H1 (cell line): ENCODE measurements around the gene PPM1K. TPM values are rescaled to one million over a fixed set of nuclear protein-coding genes. Genes with fewer than 3 reads are reported as not detected.
A peak's percentile ranks its signal among the peaks of the same experiment; 100 is the strongest.

Source experiments
- CTCF ChIA-PET: fragments of 300-600 bp; sonication (Branson Sonifier 250); formaldehyde crosslinking; loops from one replicate; lab custom pipeline; 2021; ENCODE audit not compliant: partially characterized antibody; lab: Charles Lee
- POLR2A ChIA-PET: fragments of 300-600 bp; sonication (Branson Sonifier 250); formaldehyde crosslinking; loops from one replicate; lab custom pipeline; 2021; ENCODE audit warnings: inconsistent platforms; ENCODE audit not compliant: partially characterized antibody; lab: Charles Lee
- DNase-seq, 2 experiments: peaks; one replicate each; pipeline versions ENCODE4 v3.0.0 to v3.0.0-alpha.2; 2010 to 2022; ENCODE audit warnings: low spot score in 2 of 2, low read depth in 1 of 2, mixed read lengths in 1 of 2
- FAIRE-seq: peaks from 2 replicates; lab custom pipeline; 2011; peaks lifted over from hg19 to GRCh38; lab: Jason Lieb, UNC
- H2AFZ ChIP-seq: 2 replicates; pipeline ENCODE4 v1.8.1; 2012; ENCODE audit warnings: low read length, inconsistent platforms
- H2AK5ac ChIP-seq: 2 replicates; pipeline ENCODE4 v1.6.1; 2013; ENCODE audit warnings: low read depth, low read length
- H2BK120ac ChIP-seq: replicated peaks from 2 replicates; pipeline ENCODE3; 2013; ENCODE audit warnings: low read depth, low read length, inconsistent platforms
- H2BK12ac ChIP-seq: 2 replicates; pipeline ENCODE4 v1.6.1; 2013; ENCODE audit warnings: low read depth, low read length
- H2BK15ac ChIP-seq: 2 replicates; pipeline ENCODE4 v1.6.1; 2013; ENCODE audit warnings: low read length
- H2BK20ac ChIP-seq: 2 replicates; pipeline ENCODE4 v1.6.1; 2013; ENCODE audit warnings: low read length
- H2BK5ac ChIP-seq: 2 replicates; pipeline ENCODE4 v1.6.1; 2013; ENCODE audit warnings: low read depth, low read length
- H3K14ac ChIP-seq: 2 replicates; pipeline ENCODE4 v1.6.1; 2013; ENCODE audit warnings: inconsistent platforms; ENCODE audit not compliant: insufficient read length
- H3K18ac ChIP-seq: 2 replicates; pipeline ENCODE4 v1.6.1; 2013; ENCODE audit warnings: low read length; ENCODE audit errors: extremely low read depth
- H3K23ac ChIP-seq: 2 replicates; pipeline ENCODE4 v1.6.1; 2013; ENCODE audit warnings: inconsistent platforms; ENCODE audit not compliant: insufficient read length
- H3K23me2 ChIP-seq: 2 replicates; pipeline ENCODE4 v1.6.1; 2013; ENCODE audit warnings: low read depth, low read length
- H3K27ac ChIP-seq: 2 replicates; pipeline ENCODE4 v1.6.1; 2011; ENCODE audit warnings: low read depth, low read length, inconsistent platforms
- H3K27me3 ChIP-seq, 4 experiments: replicated peaks in 1 of 4; 1 replicate in 1 of 4; 2 replicates in 3 of 4; pipeline versions ENCODE4 v1.6.1 to v1.8.1; 2011 to 2013; ENCODE audit warnings: low read length in 3 of 4, mild to moderate bottlenecking in 3 of 4, inconsistent platforms in 2 of 4, mixed read lengths in 2 of 4, moderate library complexity in 1 of 4; ENCODE audit not compliant: control insufficient read depth in 3 of 4, insufficient read depth in 3 of 4; ENCODE audit errors: extremely low read depth in 1 of 4
- H3K36me3 ChIP-seq, 4 experiments: 2 replicates each; pipeline versions ENCODE4 v1.6.1 to v1.8.1; 2011 to 2013; ENCODE audit warnings: mild to moderate bottlenecking in 4 of 4, low read length in 3 of 4, moderate library complexity in 2 of 4, control low read depth in 1 of 4, inconsistent platforms in 1 of 4; ENCODE audit not compliant: insufficient read depth in 4 of 4, control insufficient read depth in 2 of 4
- H3K4ac ChIP-seq: replicated peaks from 2 replicates; pipeline ENCODE3; 2013; ENCODE audit warnings: low read length, low read depth, mixed read lengths, inconsistent platforms; ENCODE audit not compliant: insufficient read length
- H3K4me1 ChIP-seq, 4 experiments: replicated peaks in 1 of 4; 1 replicate in 1 of 4; 2 replicates in 3 of 4; pipeline versions ENCODE4 v1.6.1 to v1.8.1; 2011 to 2013; ENCODE audit warnings: low read length in 3 of 4, inconsistent platforms in 2 of 4, mixed read lengths in 1 of 4; ENCODE audit not compliant: insufficient read depth in 4 of 4, control insufficient read depth in 3 of 4
- H3K4me2 ChIP-seq, 2 experiments: 2 replicates each; pipeline versions ENCODE4 v1.6.1 to v1.8.1; 2011 to 2013; ENCODE audit warnings: low read depth in 2 of 2, low read length in 2 of 2, control low read depth in 1 of 2, inconsistent platforms in 1 of 2, mild to moderate bottlenecking in 1 of 2; ENCODE audit not compliant: insufficient read depth in 1 of 2
- H3K4me3 ChIP-seq, 4 experiments: fragments of 200-600, 300-600 bp in 1 of 4; sonication (generic), shearing (Covaris generic), sonication (Bioruptor Twin) in 1 of 4; 2 replicates each; pipeline versions ENCODE4 v1.5.1 to v1.8.1; 2011 to 2016; ENCODE audit warnings: low read length in 4 of 4, low read depth in 3 of 4, control low read depth in 2 of 4, inconsistent platforms in 2 of 4, mild to moderate bottlenecking in 2 of 4, mixed read lengths in 1 of 4, moderate library complexity in 1 of 4; ENCODE audit not compliant: insufficient read depth in 2 of 4; ENCODE audit errors: extremely low read depth in 1 of 4
- H3K56ac ChIP-seq: replicated peaks from 2 replicates; pipeline ENCODE3; 2013; ENCODE audit warnings: low read depth, mild to moderate bottlenecking, mixed read lengths, low read length, inconsistent platforms; ENCODE audit not compliant: insufficient read length
- H3K79me1 ChIP-seq: 2 replicates; pipeline ENCODE4 v1.6.1; 2013; ENCODE audit warnings: low read depth, low read length, control low read depth
- H3K79me2 ChIP-seq, 2 experiments: 2 replicates each; pipeline versions ENCODE4 v1.6.1 to v1.8.1; 2012 to 2013; ENCODE audit warnings: low read length in 2 of 2, mild to moderate bottlenecking in 2 of 2, inconsistent platforms in 1 of 2; ENCODE audit not compliant: insufficient read depth in 2 of 2, control insufficient read depth in 1 of 2
- H3K9ac ChIP-seq, 4 experiments: replicated peaks in 1 of 4; 1 replicate in 1 of 4; 2 replicates in 3 of 4; pipeline versions ENCODE4 v1.6.1 to v1.8.1; 2011 to 2013; ENCODE audit warnings: low read depth in 3 of 4, low read length in 3 of 4, control low read depth in 2 of 4, mild to moderate bottlenecking in 2 of 4, moderate library complexity in 2 of 4, inconsistent platforms in 1 of 4; ENCODE audit errors: extremely low read depth in 1 of 4
- H3K9me3 ChIP-seq, 2 experiments: 2 replicates each; pipeline versions ENCODE4 v1.6.1 to v1.8.1; 2012 to 2013; ENCODE audit warnings: mild to moderate bottlenecking in 2 of 2, moderate library complexity in 2 of 2, control low read depth in 1 of 2, inconsistent platforms in 1 of 2, low read depth in 1 of 2, low read length in 1 of 2, mixed read lengths in 1 of 2; ENCODE audit not compliant: insufficient read depth in 2 of 2
- H4K20me1 ChIP-seq, 2 experiments: replicated peaks in 1 of 2; 2 replicates each; pipeline versions ENCODE3 to v1.8.1; 2011 to 2013; ENCODE audit warnings: inconsistent platforms in 2 of 2, low read length in 2 of 2, mild to moderate bottlenecking in 1 of 2; ENCODE audit not compliant: insufficient read depth in 2 of 2, control insufficient read depth in 1 of 2
- H4K5ac ChIP-seq: 2 replicates; pipeline ENCODE4 v1.6.1; 2013; ENCODE audit warnings: low read length, low read depth, mixed read lengths, inconsistent platforms; ENCODE audit not compliant: insufficient read length
- H4K8ac ChIP-seq: 2 replicates; pipeline ENCODE4 v1.8.0; 2013; ENCODE audit warnings: mild to moderate bottlenecking, moderate library complexity, low read length, inconsistent platforms; ENCODE audit not compliant: insufficient read depth; ENCODE audit errors: extremely low read depth
- H4K91ac ChIP-seq: replicated peaks from 2 replicates; pipeline ENCODE3; 2013; ENCODE audit warnings: low read length, mixed read lengths, inconsistent platforms; ENCODE audit not compliant: insufficient read length
- ASH2L ChIP-seq: fragments of 200-600, 300-600 bp; sonication (generic); IDR thresholded peaks from one replicate; pipeline ENCODE4 v1.7.1; 2017; ENCODE audit warnings: low read length
- EP300 ChIP-seq, 2 experiments: IDR thresholded peaks; 1 replicate in 1 of 2; 2 replicates in 1 of 2; pipeline ENCODE4 v1.6.1; 2011 to 2012; ENCODE audit warnings: low read depth in 2 of 2, low read length in 2 of 2, mild to moderate bottlenecking in 2 of 2, borderline replicate concordance in 1 of 2, inconsistent platforms in 1 of 2, moderate library complexity in 1 of 2
- HDAC2 ChIP-seq, 2 experiments: fragments of 300-600 bp in 1 of 2; sonication (generic) in 1 of 2; IDR thresholded peaks; 2 replicates each; pipeline ENCODE4 v1.6.1; 2011 to 2012; ENCODE audit warnings: low read depth in 2 of 2, low read length in 2 of 2, mild to moderate bottlenecking in 2 of 2, moderate library complexity in 2 of 2, borderline replicate concordance in 1 of 2, inconsistent platforms in 1 of 2
- NRF1 ChIP-seq: IDR thresholded peaks from 2 replicates; pipeline ENCODE4 v1.6.1; 2011; ENCODE audit warnings: mild to moderate bottlenecking, low read depth, low read length, improper control_type of control experiment
- RFX5 ChIP-seq: IDR thresholded peaks from 2 replicates; pipeline ENCODE4 v1.6.1; 2011; ENCODE audit warnings: low read depth, low read length, improper control_type of control experiment, borderline replicate concordance
- RNF2 ChIP-seq: fragments of 200-900, 300-1000 bp; sonication (generic); IDR thresholded peaks from 2 replicates; pipeline ENCODE4 v1.7.1; 2016; ENCODE audit warnings: borderline replicate concordance, low read depth, mild to moderate bottlenecking, antibody characterized with exemption, low read length; ENCODE audit not compliant: poor library complexity, severe bottlenecking; ENCODE audit errors: missing control alignments
- SAP30 ChIP-seq: fragments of 300-600 bp; sonication (generic); IDR thresholded peaks from 2 replicates; pipeline ENCODE4 v1.7.1; 2012; ENCODE audit warnings: low read length, moderate library complexity, mild to moderate bottlenecking, inconsistent platforms; ENCODE audit not compliant: insufficient read depth, insufficient replicate concordance
- SP2 ChIP-seq: IDR thresholded peaks from 2 replicates; pipeline ENCODE4 v1.6.1; 2012; ENCODE audit warnings: mild to moderate bottlenecking, low read length, inconsistent platforms
- TEAD4 ChIP-seq: IDR thresholded peaks from 2 replicates; pipeline ENCODE4 v1.6.1; 2012; ENCODE audit warnings: low read depth, low read length, inconsistent platforms, mixed read lengths
- WGBS, 2 experiments: shearing (Covaris generic) in 1 of 2; methylation state at CpG; one replicate each; pipeline versions ENCODE4 v1.1.6 to v1.1.7; 2013 to 2015; ENCODE audit warnings: low lambda C conversion rate in 2 of 2, mixed read lengths in 2 of 2, inconsistent platforms in 1 of 2, low coverage in 1 of 2, missing lambda C conversion rate in 1 of 2; ENCODE audit not compliant: insufficient replicate concordance in 2 of 2, insufficient coverage in 1 of 2, insufficient read length in 1 of 2; ENCODE audit errors: extremely low coverage in 1 of 2, missing lambda C conversion rate in 1 of 2; 5-methylcytosine and 5-hydroxymethylcytosine counted together
- polyA plus RNA-seq, 7 experiments: library from polyadenylated mRNA; depleted of rRNA in 3 of 7; stranded (reverse) in 5 of 7; unstranded in 2 of 7; fragments of >200 nt in 5 of 7; fragments of 200-250 nt in 2 of 7; gene quantifications; 1 replicate in 5 of 7; 2 replicates in 1 of 7; 4 replicates in 1 of 7; pipeline versions ENCODE4 v1.2.1 to v1.2.3, GENCODE V29; 2011 to 2013; ENCODE audit warnings: missing spikeins in 2 of 7, mixed read lengths in 2 of 7
- total RNA-seq: library from RNA; stranded (reverse); fragmentation: NEBNext Ultra II Directional; extraction: Animal tissue kit (Norgen Biotek cat#: 25700); gene quantifications from 2 replicates; pipeline ENCODE4 v1.2.1, GENCODE V29; 2021

Gene PPM1K
- total and polyA plus RNA-seq, 2 of the 8 experiments (the other 6 are each of a cell fraction or from before 2014, with no cell fraction given) = 4.2 to 10.7 TPM

GRCh38 chr4:88320780-88321373 is 36.5 kb upstream of the PPM1K start:
- Histone ChIP-seq H3K4me1 (peaks cover 0 to 6% (median 4%) of the 10 kb centered on the region in 4 experiments; a peak in 5 of 7 replicates), H3K18ac (no peak overlapping the region), H4K5ac (no peak overlapping the region)
- TF ChIP-seq SP2 (no peak), HDAC2 (IDR thresholded peaks at IDR 0.05; ENCODE audit: borderline replicate concordance in 1 of 2, low read depth in 2 of 2, low read length in 2 of 2) (no peak), EP300 (IDR thresholded peaks at IDR 0.05; ENCODE audit: borderline replicate concordance in 1 of 2, low read depth in 2 of 2, low read length in 2 of 2) (no peak), SAP30 (no peak), RNF2 (no peak), RFX5 (no peak), NRF1 (no peak), TEAD4 (no peak), ASH2L (no peak)
- TF ChIP-seq, all 59 proteins: peak for 0
- Histone ChIP-seq H2AK5ac (no peak overlapping the region), H3K27ac (no peak overlapping the region), H2BK15ac (no peak overlapping the region), H3K4me2 (peak overlapping the region; percentile 16 to 29; a peak in 3 of 4 replicates), H3K79me2 (no peaks in the 10 kb centered on the region), H4K91ac (no peak overlapping the region), H3K36me3 (no peaks in the 10 kb centered on the region), H3K27me3 (peaks cover 0 to 2% (median 0%) of the 10 kb centered on the region in 4 experiments; a peak in 1 of 7 replicates), H2BK120ac (peak overlapping the region; percentile 33), H2AFZ (peak overlapping the region; percentile 99), H3K23ac (no peak overlapping the region), H3K56ac (no peak overlapping the region), H3K4me3 (no peak overlapping the region), H4K20me1 (no peaks in the 10 kb centered on the region), H3K79me1 (no peaks in the 10 kb centered on the region), H2BK12ac (0 out of 2 replicates have a peak overlapping the region, but pooled peaks have one; percentile 53), H2BK5ac (0 out of 2 replicates have a peak overlapping the region, but pooled peaks have one; percentile 9), H2BK20ac (0 out of 2 replicates have a peak overlapping the region, but pooled peaks have one; percentile 37), H3K4ac (no peak overlapping the region), H3K14ac (no peak overlapping the region), H3K23me2 (no peaks in the 10 kb centered on the region), H4K8ac (no peak overlapping the region), H3K9ac (no peak overlapping the region; a peak in 1 of 7 replicates), H3K9me3 (no peaks in the 10 kb centered on the region)
- 66% methylated on average over 5 of the region's 5 CpGs; no CpG with 5 or more reads in 1 of the 2 experiments for WGBS, 2 experiments
- ChIA-PET POLR2A (interaction anchor here (0.8 kb wide), 1 partner anchor 37 kb away, joined by 4 read pairs; no protein-coding TSS in a partner anchor), CTCF (interaction anchor here (0.6 to 1.5 kb wide), 3 partner anchors 15 to 52 kb away, joined by 3 to 4 read pairs (median 3); no protein-coding TSS in a partner anchor)
- FAIRE-seq = no peak
- peak in 1 of 2 experiments; percentile 45 for DNase-seq
